ENCODE data around the gene CCDC33.

CCDC33 gene

DNA sequence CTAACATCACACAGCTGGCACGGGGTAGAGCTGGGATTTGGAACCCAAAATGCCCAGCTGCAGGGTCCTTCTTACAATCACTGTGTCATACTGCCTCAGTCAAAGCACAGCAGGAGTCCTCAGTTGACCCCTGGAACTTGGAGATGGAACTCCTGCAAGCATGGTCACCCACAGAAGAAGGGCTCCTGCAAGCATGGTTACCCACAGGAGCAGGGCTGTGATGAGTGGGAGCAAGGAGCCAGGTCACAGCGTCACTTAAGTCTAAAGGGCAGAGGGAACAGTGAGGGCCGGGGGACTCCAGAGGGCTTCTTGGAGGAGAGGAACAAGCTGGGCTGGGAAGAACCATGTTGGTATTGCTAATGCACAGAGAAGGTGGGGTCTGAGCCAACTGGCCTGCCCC, 24.9 kb downstream of the CCDC33 start:
- no peak for DNase-seq

DNA sequence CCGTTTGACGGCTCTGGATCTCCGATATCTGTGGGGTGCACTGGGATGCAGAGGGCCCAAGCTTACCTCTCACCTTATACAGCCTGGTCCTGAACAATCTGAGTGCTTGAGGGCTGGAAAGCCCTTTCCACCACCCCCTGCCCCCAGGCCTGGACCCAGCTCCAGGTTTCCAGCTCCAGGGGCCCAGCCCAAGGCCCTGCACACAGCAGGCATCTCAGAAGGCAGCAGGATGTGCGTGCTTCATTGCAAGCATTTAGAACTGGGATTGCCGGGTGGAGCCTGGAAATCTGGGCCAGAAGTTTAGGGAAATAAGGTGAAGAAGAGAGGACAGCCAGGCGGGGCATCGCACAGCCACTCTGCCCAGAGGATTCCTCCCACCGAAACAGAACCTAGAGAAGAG, 25.6 kb downstream of the CCDC33 start:
- no peak for DNase-seq

DNA sequence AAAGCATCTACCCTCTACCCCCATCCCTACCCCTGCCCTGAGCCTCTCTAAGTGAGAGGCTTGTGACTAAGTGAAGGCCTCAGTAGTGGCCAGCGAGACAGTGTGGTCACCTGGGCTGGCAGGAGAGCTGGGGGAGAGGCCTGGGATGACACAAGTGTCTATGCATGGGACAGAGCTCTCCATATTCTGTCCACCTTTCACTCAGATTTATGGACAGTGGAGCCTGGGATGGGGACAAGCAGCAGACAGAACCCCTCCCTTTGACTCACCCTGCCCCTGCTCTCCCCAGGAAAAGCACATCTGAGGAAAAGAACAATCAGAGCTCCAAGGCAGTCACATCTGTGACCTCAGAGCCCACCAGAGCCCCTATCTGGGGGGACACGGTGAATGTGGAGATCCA, 26.0 kb downstream of the CCDC33 start:
- DNase-seq, result no peak

DNA sequence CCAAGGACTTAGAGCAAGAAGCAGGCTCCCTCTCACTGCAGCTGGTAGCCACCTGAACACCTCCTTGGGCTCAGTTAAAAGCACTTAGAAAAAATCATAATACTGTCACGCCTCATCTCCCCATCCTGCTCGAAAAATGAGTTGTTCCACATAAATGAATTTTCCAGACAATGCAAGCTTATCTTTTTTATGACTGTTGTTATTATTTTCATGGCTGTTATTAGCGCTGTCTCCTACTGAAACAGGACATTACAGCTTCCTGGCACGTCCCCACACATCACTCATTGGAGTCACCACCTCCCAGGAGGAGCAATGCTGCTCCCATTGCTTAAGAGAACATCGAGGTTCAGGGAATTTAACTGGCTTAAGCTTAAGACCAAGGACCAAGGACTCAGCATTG, 26.5 kb downstream of the CCDC33 start:
- DNase-seq, result no peak

DNA sequence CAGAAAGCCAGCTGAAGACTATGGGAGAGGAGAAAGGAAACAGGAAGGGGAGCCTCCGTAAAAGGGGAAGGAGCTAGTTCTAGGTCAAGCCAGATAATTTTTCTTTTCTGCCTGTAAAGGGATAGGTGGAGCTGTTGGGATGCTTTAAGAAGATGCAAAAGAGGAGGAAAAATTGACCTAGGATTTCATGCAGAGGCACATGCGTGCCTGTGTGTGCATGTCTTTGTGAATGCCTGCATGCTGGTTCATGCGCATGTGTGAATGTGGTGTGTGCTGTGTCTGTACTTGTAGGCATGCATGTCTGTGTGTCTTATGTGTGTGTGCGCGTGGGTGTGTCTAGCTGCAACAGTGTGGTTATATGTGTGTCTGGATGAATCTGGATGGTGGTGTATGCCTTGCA, 27.3 kb downstream of the CCDC33 start:
- no peak for DNase-seq

DNA sequence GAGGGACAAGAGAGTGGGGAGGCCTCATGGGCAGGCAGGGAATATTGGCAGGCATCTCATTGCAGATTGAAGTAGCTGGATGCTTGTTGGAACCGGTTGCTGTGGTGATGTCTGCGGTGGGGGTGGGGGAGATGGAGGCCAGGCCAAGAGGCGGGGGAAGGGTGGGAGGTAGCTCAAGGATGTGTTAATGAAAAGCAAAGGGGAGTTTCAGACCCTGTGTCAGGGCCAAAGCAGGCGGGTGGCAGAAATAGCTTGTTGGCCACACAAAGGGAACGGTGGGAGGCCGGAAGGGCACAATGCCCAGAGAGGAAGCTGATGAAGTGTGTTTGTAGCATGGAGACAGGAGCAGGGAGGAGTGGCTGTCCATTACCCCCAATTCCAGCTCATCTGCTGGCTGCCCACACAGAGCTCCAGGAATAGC, 28.0 kb downstream of the CCDC33 start:
- no peak for DNase-seq

DNA sequence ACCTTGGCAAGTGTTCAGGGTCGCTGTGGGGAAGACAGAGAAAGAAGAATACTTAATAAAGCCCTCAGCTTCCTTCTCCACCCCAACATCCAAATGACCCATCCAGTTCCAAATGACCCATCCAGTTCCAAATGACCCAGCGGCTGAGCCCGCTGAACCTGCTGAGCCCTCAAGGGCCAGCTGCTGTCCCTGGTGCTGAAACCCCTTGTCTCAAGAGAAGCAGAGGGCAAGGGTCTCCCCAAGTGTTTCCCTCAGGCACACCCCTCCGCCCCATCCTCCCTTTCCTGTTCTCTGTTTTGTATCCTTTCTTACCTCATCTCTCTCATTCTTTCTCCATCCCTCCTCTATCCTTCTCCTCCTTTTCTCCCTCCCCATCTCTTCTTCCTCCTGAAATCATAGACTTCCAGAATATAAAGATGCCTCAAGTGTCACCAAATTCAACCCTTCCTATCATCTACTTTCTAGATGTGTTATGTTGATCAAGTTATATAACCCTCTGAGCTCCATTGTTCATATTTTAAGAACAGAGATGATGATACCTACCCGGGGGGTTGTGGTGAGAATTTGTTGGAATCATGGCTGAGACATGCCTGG, 29.0 kb downstream of the CCDC33 start:
- no peak for DNase-seq

DNA sequence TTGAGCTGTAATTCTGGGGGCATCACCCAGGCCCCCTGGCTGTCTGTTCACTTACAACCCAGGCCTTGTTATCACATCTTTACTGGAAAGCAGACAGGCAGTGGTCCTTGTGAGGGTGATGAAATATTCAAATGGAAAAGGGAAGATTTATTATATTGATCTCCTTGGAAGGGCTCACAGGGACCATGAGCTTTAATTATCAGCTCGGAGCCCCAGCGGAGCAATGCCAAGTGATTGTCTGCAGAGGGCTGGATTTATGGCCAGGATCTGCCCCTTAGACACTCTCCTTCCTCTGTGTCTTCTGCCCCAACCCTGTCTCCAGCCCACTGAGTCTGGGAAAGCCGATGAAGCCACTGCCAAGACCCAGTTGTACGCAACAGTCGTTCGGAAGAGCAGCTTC, 31.9 kb downstream of the CCDC33 start:
- DNase-seq, result no peak

DNA sequence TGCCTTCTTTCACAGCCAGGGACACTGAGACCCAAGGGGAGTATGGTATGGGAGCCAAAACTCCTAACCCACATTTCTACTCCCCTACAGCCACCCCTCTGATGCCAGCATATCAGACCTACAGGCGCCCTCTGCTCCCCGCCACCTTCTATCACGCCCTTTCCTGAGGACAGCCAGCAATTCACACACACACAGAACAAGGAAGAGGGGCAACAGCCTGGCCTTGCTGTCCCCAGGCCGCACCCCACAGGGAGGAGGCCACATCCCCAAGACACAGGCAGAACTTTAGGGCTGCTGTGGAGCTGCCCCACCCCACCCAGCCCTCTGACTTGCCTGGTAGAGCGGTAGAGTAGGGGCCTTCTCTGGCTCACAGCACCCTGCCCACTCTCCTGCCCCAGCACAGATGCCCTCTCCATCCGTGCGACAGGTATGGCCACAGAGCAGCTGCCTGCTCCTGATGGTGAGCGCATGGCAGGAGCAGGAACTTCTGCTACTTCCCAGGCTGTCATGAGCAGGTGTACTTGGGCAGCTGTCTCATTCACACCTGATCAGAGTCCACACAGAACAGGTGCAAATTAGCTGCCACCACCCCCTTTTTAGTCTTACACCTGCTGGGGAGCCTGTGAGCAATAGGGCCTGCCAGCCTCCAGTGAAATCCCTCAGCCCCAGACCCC, 33.4 kb downstream of the CCDC33 start:
- DNase-seq, result no peak

DNA sequence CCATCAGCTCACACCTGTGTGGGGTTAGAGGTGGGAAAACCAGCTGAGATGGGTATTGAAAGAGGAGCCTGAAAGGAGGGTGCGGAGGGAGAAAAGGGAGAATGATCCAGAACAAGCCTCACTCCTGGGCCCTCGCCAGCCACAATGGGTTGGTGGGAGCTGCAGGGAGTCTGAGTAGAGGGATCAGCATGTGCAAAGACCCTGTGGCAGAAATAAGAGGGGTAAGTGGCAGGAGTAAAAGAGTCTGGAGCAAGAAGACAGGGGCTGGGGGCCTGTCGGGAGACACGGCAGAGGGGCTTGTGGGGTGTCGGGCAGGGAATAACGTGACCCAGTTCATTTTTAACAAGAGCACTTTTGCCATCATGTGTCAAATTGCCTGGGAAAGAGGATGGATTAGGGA, 34.0 kb downstream of the CCDC33 start:
- DNase-seq, result no peak

DNA sequence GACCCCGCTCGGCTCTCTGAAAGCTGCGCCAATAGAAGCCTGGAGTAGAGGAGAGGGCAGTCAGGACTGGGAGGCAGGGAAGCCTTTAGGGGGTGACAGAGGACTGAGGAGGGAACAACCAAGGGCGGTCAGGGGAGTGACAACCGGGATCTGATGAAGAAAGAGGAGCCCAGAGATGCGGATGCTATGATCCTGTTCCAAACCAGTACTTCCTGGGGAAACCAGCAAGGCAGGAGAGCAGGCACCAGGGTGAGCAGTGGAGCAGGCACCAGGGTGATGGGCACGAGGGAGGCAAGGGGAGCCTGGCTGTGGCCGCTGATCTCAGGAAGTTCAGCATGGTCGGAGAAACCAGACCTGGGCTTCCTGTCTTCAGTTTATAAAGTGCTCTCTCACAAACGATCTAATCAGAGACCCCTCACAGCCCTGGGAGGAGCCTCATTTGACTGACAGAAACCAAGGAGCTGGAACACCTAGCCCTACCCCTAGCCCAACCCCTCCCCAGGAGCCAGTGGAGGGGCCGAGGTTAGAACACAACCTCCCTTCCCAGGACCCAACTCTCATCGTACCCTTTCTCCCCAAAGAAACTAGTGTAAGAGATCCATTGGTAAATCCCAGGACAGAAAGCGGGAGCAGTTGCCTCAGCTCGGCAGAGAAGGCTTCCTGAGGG, 34.9 kb downstream of the CCDC33 start:
- no peak for DNase-seq

DNA sequence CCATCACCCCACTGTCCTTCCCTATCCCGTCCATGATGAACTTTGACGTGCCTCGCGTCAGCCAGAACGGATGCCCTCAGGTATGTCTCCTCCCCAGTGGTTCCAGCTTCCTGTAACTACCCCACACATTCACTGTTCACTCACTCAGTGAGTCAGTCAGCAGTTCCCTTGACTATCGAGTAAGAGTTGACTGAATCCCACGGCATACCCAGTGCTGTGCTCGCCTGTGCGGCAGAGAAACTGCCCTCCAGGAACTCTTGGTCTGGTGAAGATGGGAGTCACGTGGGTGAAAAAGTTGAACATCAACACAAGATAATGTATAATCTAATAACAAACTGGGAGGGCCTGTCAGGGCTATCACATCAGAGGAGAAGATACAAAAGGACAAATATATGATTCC, 36.7 kb downstream of the CCDC33 start:
- DNase-seq, result no peak

DNA sequence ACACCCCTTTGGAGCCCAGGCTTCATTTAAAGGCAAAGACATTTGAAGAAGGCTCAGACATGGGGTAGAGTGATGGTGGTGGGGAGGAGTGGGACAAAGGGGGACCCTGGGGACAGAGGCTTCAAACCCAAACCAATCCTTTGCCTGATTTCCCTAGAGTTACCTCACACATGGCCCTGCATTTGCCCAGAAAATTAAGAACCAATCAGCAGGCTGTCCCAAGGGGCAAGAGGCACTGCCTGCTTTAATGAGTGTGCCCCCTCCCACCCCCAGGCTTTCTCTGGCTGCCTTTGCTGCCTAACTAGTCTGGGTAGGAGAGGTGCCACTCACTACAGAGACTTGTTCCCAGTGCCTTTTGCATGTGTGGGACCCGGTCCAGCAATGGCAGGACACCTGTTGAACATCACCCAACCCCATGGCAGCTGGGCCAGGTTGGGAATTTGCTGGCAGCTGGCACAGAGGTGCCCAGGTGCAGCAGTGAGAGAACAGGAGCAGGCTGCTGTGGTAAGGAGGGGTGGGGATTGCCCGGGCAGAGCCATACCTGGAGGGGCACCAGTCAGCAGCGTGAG, 38.4 kb downstream of the CCDC33 start:
- DNase-seq, result no peak

DNA sequence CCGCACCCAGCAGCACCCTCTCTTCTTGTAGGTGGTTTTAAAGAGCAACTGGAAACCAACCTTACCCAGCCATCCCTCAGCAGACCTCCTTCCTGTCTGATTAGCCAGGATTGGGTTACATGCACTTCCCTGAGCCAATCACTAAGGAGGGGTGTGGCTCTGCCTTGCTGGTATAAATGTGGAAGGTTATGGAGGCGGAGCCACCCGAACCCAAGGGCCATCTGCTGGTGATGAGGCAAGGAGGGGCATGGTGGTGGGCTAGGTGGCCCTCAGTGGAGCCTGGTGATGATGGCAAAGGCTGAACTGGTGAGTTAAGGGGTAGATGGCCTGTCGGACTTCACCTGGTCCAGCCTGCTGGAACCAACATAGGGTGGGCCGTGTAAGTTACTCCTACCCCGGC, 39.8 kb downstream of the CCDC33 start:
- DNase-seq, result no peak

DNA sequence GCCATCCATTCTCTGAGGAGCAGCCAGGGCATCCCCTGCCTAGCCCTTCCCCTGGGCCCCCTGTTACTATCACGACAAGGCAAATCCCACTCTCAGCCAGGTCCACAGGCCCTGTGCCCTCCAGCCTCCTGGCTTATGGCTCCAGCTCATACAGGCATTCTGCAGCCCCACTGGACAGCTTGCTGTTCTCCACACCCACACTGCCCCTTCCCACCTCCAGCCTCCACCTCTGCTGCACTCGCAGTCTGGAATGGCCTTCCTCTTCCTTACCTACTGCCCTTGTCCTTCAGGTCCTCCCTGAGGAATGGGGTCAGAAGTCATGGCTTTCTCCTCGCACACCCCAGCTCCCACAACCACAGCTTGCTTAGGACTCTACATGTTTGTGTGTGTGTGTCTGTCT, 40.4 kb downstream of the CCDC33 start:
- no peak for DNase-seq

DNA sequence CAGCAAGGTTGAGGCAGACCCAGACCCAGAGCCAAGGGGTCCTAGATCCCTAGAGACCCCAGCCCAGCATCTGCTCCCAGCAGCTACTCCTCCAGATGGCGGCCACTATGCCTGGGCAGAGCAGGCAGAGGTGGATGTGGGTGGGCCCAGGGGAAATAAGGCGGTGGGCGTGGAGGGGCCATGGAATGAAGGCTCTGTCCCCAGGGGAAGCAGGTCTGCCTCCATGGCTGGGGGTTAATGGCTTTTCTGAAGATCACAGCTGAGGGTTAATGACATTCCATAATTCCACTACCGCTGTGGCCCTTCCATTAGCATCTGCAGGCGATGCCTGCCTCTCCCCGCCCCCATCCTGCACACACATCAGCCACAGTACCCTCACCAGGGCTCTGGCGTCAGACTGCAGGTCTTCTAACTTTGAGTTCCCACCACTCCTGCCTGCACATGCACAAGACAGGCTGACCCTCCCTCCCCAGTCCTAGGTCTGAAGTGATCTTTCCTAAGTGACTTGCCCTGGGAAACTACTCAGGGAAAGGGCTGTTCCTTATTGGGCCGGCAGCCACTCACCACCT, 41.2 kb downstream of the CCDC33 start:
- DNase-seq, result no peak

DNA sequence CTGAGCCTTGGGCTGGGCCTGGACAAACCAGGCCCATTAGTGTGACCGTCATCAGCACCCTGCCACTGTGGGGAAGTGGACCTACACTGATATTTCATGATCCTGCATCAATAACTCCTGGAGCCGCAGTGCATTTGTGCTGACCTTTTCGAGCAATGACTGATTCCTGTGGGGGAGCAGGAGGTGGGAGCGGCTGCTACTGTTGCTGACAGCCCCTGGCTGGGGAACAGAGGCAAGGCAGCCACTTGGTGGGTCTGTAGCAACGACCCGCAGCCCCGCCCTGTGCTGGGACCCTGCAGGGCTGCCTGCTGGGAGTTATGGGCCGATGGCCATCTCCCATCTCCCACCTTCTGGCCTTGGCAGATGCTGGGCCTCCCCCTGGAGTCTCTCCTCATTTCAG, 42.1 kb downstream of the CCDC33 start:
- DNase-seq, result no peak

DNA sequence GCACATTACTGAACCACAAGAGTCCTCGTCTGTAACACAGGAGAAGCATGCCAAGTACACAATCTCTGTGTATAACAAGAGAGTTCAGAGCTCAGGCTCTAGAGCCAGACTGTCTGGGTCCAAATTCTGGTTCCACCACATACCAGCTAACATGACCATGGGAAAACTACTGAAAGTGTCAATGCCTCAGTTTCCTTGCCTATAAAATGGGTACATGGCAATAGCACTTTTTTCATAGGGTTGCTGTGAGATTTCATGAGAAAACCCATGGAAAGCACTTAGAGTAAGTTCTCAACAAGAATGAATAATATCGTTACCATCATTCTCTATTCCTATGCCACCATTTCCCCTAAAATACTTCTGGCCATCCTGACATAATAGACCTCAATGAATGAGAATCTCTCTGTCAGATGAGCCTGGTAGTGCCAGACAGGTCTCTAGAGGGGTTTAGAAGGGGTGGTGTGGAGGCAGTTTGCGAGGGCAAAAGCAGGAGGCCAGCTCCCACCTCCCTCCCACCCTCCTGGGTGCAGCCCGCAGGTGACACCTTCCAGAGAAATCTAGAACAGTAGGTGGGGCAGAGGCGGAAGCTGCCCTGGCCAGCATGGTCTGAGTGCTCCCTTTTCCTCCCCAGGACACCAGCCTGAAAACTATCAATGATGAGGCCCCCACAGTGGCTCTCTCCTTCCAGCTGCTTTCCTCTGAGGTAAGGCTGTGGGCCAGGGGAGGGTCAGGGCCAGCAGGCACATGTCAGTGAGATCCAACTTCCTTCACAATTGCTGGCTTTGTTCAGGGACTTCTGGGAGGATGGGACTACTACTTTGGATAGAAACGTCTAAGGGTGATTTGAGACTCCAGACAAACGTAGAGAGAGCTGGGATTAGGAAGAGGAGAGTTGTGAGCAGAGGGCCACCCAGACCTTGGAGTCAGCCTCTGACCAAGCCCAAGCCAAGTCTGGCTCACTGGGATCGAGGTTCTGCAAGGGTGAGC, 45.3 kb downstream of the CCDC33 start:
- DNase-seq, result no peak

DNA sequence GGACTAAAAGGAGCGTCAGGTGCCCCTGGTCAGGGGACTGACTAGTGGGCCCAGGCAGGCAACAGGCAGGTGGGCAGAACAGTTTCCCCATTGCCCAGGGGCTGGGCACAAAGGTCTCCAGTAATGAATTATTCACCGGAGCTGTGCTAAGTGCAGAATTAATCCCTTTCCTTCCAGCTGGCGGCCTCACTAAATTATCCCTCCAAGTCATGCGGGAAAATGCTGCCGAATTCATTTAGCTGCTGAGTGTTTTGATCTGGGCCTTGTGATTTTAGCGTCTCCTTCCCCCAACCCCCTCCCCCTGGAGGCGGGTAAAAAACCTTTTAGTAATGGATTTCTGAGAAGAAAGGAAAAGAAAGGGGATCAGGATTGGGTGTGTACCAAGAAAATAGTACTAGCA, 47.2 kb downstream of the CCDC33 start:
- DNase-seq, result no peak

DNA sequence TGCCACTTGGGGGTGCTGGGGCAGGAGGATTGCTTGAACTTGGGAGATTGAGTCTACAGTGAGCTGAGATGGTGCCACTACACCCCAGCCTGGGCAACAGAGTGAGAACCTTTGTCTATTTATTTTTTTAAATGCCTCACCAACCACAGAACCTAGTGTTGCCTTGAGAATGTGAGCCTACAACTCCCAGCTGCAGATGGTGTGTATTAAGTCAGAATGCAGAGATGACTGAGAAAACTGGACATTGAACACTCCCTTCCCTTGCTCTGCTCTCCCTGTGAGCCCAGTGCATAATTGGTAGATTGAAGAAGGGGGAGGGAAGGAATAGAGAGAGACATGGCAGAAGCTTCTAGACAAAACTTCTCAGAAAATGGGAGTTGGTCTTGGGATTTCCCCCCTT, 53.5 kb downstream of the CCDC33 start:
- DNase-seq, result no peak

DNA sequence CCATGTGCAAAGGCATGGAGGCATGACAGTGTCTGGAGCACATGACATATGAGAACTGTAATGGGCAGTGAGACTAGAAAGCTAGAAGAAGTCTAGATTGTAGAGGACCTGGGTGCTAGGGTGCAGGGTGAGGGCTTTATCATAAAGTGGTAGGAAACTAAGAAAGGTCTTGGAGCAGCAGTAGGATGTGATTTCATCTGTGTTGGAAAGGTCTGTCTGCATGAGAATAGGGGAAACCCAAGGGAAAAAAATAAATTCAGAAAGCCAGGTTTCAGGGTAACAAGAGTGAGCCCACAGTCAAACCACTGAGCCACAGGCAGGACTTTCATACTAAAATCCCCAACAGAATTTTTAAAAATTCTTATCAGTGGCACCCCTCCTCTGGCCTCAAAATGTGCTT, 54.5 kb downstream of the CCDC33 start:
- no peak for DNase-seq

Data from T-helper 2 cell (primary cell).